Loucy (cell line): ENCODE measurements around the gene MOAP1.

Source experiments
- H2AFZ ChIP-seq: fragments of 200-600 bp; sonication (generic); 2 replicates; pipeline ENCODE4 v1.6.0; 2016; ENCODE audit warnings: antibody characterized with exemption, mild to moderate bottlenecking, low read length, moderate library complexity
- H3F3A ChIP-seq: fragments of 200-600 bp; 2 replicates; pipeline ENCODE4 v1.6.0; 2016; ENCODE audit warnings: antibody characterized with exemption, low read depth, mild to moderate bottlenecking
- H3K27me3 ChIP-seq: fragments of 200-600 bp; sonication (generic); 2 replicates; pipeline ENCODE4 v1.6.1; 2014; ENCODE audit warnings: low read length, mild to moderate bottlenecking; ENCODE audit not compliant: insufficient read depth, poor library complexity, severe bottlenecking
- H3K36me3 ChIP-seq: fragments of 200-600 bp; sonication (generic); 2 replicates; pipeline ENCODE4 v1.6.1; 2016; ENCODE audit warnings: low read length; ENCODE audit not compliant: insufficient read depth
- H3K4me1 ChIP-seq: fragments of 200-600 bp; sonication (generic); 2 replicates; pipeline ENCODE4 v1.5.1; 2014; ENCODE audit warnings: low read length, mild to moderate bottlenecking; ENCODE audit not compliant: insufficient read depth, poor library complexity, severe bottlenecking
- H3K4me2 ChIP-seq: fragments of 200-600 bp; sonication (generic); 2 replicates; pipeline ENCODE4 v1.6.0; 2014; ENCODE audit warnings: antibody characterized with exemption, low read length, low read depth, mild to moderate bottlenecking; ENCODE audit not compliant: poor library complexity, severe bottlenecking
- H3K4me3 ChIP-seq: fragments of 200-600 bp; sonication (generic); 2 replicates; pipeline ENCODE4 v1.5.1; 2014; ENCODE audit warnings: low read length, mild to moderate bottlenecking, mixed read lengths; ENCODE audit not compliant: poor library complexity, severe bottlenecking
- H3K79me2 ChIP-seq: fragments of 200-600 bp; sonication (generic); 2 replicates; pipeline ENCODE4 v1.6.1; 2014; ENCODE audit warnings: low read length; ENCODE audit not compliant: insufficient read depth
- H3K9ac ChIP-seq: fragments of 200-600 bp; sonication (generic); 2 replicates; pipeline ENCODE4 v1.6.0; 2014; ENCODE audit warnings: mild to moderate bottlenecking, low read depth, low read length, moderate library complexity; ENCODE audit not compliant: poor library complexity, severe bottlenecking
- H3K9me2 ChIP-seq: fragments of 200-600 bp; sonication (generic); replicated peaks from 2 replicates; pipeline ENCODE4 v1.6.1; 2016; ENCODE audit warnings: low read depth, low read length, mixed read lengths
- H3K9me3 ChIP-seq: fragments of 200-600 bp; sonication (generic); 2 replicates; pipeline ENCODE4 v1.6.1; 2014; ENCODE audit warnings: mild to moderate bottlenecking, antibody characterized with exemption, low read length, low read depth; ENCODE audit not compliant: insufficient read depth
- H4K20me1 ChIP-seq: fragments of 200-600 bp; sonication (generic); 2 replicates; pipeline ENCODE4 v1.6.0; 2014; ENCODE audit warnings: antibody characterized with exemption, low read length, mild to moderate bottlenecking; ENCODE audit not compliant: insufficient read depth, poor library complexity, severe bottlenecking
- EZH2phosphoT487 ChIP-seq: fragments of 200-600 bp; IDR thresholded peaks from 2 replicates; pipeline ENCODE4 v1.6.1; 2018; ENCODE audit warnings: antibody characterized with exemption, mild to moderate bottlenecking, moderate library complexity, borderline replicate concordance
- TF ChIP-seq, protein P1 (sequence below): fragments of 200-600 bp; sonication (generic); conservative IDR thresholded peaks from 2 replicates; pipeline ENCODE4 v1.5.1; 2014; ENCODE audit warnings: mild to moderate bottlenecking, antibody characterized with exemption, low read length

Gene MOAP1

DNA sequence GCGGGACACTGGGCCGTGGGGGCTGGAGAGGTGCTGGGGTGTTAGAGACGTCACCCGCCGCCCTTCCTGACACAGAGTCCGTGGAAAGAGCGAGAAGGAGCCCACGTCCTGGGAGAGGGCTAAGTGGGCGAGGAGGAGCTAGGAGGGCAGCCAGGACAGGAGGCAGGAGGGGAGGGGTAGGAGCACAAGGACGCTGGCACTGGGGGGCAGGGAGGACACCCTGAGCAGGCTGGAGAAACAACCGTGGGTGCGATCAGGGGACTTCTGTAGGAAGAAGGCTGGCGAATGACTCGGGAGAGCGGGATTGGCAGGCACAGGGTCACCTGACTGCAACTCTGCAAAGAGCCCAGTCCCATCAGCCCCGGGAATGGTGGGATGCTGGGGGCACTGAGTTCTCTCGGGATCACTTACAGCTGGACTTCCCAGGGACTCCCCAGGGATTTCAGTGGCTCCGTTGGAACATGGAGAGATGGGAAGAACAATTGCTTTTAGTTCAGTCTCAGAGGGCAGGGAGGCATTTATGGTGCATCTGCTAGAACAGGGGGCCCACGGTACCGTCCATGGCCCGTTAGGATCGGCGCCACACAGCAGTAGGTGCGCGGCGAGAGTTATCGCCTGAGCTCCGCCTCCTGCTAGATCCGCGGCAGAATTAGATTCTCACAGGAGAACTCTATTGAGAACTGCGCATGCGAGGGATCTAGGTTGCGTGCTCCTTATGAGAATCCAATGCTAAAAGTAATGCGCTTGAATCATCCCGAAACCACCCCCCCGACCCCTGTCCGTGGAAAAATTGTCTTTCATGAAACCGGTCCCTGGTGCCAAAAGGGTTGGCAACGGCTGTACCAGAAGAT lies 46.7 kb upstream of the MOAP1 start:
- H3K36me3 ChIP-seq = peaks cover 23% of the 10 kb centered on the region; the same call in 1 of the 2 replicates
- H3K4me1 ChIP-seq = no peaks in the 10 kb centered on the region
- no peak overlapping the region for H3K4me2 ChIP-seq
- no peak overlapping the region for H3K9ac ChIP-seq
- H4K20me1 ChIP-seq = no peaks in the 10 kb centered on the region
- no peaks in the 10 kb centered on the region for H3F3A ChIP-seq
- H3K9me3 ChIP-seq = no peaks in the 10 kb centered on the region
- TF ChIP-seq, protein P1, sequence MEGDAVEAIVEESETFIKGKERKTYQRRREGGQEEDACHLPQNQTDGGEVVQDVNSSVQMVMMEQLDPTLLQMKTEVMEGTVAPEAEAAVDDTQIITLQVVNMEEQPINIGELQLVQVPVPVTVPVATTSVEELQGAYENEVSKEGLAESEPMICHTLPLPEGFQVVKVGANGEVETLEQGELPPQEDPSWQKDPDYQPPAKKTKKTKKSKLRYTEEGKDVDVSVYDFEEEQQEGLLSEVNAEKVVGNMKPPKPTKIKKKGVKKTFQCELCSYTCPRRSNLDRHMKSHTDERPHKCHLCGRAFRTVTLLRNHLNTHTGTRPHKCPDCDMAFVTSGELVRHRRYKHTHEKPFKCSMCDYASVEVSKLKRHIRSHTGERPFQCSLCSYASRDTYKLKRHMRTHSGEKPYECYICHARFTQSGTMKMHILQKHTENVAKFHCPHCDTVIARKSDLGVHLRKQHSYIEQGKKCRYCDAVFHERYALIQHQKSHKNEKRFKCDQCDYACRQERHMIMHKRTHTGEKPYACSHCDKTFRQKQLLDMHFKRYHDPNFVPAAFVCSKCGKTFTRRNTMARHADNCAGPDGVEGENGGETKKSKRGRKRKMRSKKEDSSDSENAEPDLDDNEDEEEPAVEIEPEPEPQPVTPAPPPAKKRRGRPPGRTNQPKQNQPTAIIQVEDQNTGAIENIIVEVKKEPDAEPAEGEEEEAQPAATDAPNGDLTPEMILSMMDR = no peak
- no peak for TF ChIP-seq EZH2phosphoT487
- H3K27me3 ChIP-seq = no peaks in the 10 kb centered on the region
- no peak overlapping the region for H3K4me3 ChIP-seq
- no peaks in the 10 kb centered on the region for H3K79me2 ChIP-seq
- no peaks in the 10 kb centered on the region for H3K9me2 ChIP-seq
- no peak overlapping the region for H2AFZ ChIP-seq

DNA sequence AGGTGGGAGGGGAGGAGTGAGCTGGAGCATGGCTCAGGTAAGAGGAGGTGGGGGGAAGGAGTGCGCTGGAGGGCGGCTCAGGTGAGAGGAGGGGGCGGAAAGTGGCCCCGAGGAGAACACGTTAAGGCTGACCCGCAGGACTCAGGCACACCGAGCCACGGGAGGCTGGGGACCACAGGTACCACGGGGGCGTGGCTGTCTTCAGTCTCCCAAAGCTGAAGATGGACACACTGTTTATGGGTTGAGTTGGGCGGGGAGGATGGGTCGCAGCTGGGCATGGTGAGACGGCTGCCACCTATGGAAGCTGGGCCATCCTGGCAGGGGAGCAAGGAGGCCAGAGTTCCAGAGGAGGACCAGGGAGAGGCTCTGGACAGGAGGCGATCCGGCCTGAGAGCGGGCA lies 45.8 kb upstream of the MOAP1 start:
- Histone ChIP-seq H3F3A (no peaks in the 10 kb centered on the region), H4K20me1 (no peaks in the 10 kb centered on the region), H3K27me3 (no peaks in the 10 kb centered on the region), H3K79me2 (no peaks in the 10 kb centered on the region), H3K4me1 (no peaks in the 10 kb centered on the region), H2AFZ (no peak overlapping the region), H3K4me2 (no peak overlapping the region), H3K9ac (no peak overlapping the region), H3K36me3 (peaks cover 26% of the 10 kb centered on the region; the same call in 1 of the 2 replicates), H3K4me3 (no peak overlapping the region), H3K9me3 (no peaks in the 10 kb centered on the region), H3K9me2 (no peaks in the 10 kb centered on the region)
- no peak for TF ChIP-seq EZH2phosphoT487
- TF ChIP-seq, protein P1 = no peak

DNA sequence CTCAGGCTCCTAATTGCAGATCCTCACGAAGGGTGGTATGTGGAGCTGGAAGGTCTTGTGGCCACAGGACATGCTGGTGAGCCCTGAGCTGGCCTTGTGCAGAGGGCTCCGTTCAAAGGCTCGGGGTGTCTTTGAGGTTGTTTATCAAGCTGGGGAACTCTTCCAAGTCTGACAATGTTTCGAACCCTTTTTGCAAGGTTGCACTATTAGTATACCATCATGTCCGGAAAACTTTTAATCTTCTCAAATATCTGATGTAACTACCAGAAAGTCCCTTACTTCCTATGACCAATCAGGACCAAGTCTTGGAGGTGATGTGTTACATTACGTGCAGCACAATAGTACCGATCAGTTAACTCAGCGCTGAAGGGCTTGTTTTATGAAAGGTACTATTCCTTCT lies 43.9 kb upstream of the MOAP1 start:
- H3K4me1 ChIP-seq = no peaks in the 10 kb centered on the region
- H3K36me3 ChIP-seq = peaks cover 41% of the 10 kb centered on the region; the same call in 1 of the 2 replicates
- H3K9me2 ChIP-seq = no peaks in the 10 kb centered on the region
- no peaks in the 10 kb centered on the region for H3F3A ChIP-seq
- H3K4me2 ChIP-seq = no peak overlapping the region
- no peaks in the 10 kb centered on the region for H3K79me2 ChIP-seq
- no peaks in the 10 kb centered on the region for H4K20me1 ChIP-seq
- TF ChIP-seq EZH2phosphoT487 = no peak
- TF ChIP-seq, protein P1 = no peak
- no peak overlapping the region for H3K4me3 ChIP-seq
- no peak overlapping the region for H3K9ac ChIP-seq
- H3K9me3 ChIP-seq = no peaks in the 10 kb centered on the region
- H2AFZ ChIP-seq = no peak overlapping the region
- H3K27me3 ChIP-seq = no peaks in the 10 kb centered on the region
